Measurements from ENCODE around the gene ZDHHC9. TPM values are rescaled to one million over a fixed set of nuclear protein-coding genes. Genes with fewer than 3 reads are reported as not detected.

ZDHHC9 gene
- total RNA-seq, 1 donor from 2014 or later, result 37.8 TPM

- H3K27ac Mint-ChIP-seq (ENCODE audit: unreplicated experiment), result no peak overlapping the region
- H3K36me3 Mint-ChIP-seq (ENCODE audit: low read depth, unreplicated experiment), result no peaks in the 10 kb centered on the region
- no peaks in the 10 kb centered on the region for H3K9me3 Mint-ChIP-seq (ENCODE audit: unreplicated experiment)
- TF ChIP-seq CTCF (IDR thresholded peaks at IDR 0.05; ENCODE audit: unreplicated experiment), result no peak
- H3K4me1 Mint-ChIP-seq (ENCODE audit: unreplicated experiment), result no peaks in the 10 kb centered on the region
- H3K4me3 Mint-ChIP-seq (ENCODE audit: unreplicated experiment), result no peak overlapping the region
- H3K27me3 Mint-ChIP-seq (ENCODE audit: unreplicated experiment), result peaks cover 3% of the 10 kb centered on the region
- DNase-seq (ENCODE audit: low spot score), result no peak
These were observed 80.0 kb downstream of the ZDHHC9 start for GRCh38 chrX:129763666-129764065.

- H3K4me1 Mint-ChIP-seq (ENCODE audit: unreplicated experiment), result peaks cover 3% of the 10 kb centered on the region
These were observed 81.2 kb downstream of the ZDHHC9 start for GRCh38 chrX:129762448-129762847.

GRCh38 chrX:129761596-129761995, 82.1 kb downstream of the ZDHHC9 start:
- Mint-ChIP-seq H3K27me3 (ENCODE audit: unreplicated experiment) (peaks cover 3% of the 10 kb centered on the region), H3K9me3 (ENCODE audit: unreplicated experiment) (no peaks in the 10 kb centered on the region), H3K36me3 (ENCODE audit: low read depth, unreplicated experiment) (no peaks in the 10 kb centered on the region), H3K4me1 (ENCODE audit: unreplicated experiment) (peaks cover 3% of the 10 kb centered on the region), H3K4me3 (ENCODE audit: unreplicated experiment) (no peak overlapping the region), H3K27ac (ENCODE audit: unreplicated experiment) (no peak overlapping the region)
- TF ChIP-seq CTCF (IDR thresholded peaks at IDR 0.05; ENCODE audit: unreplicated experiment), result no peak
- no peak for DNase-seq (ENCODE audit: low spot score)

More at GRCh38 chrX:129762448-129762847, 81.2 kb downstream of the ZDHHC9 start:
- Mint-ChIP-seq H3K27ac (ENCODE audit: unreplicated experiment) (no peak overlapping the region), H3K9me3 (ENCODE audit: unreplicated experiment) (no peaks in the 10 kb centered on the region), H3K27me3 (ENCODE audit: unreplicated experiment) (peaks cover 3% of the 10 kb centered on the region), H3K36me3 (ENCODE audit: low read depth, unreplicated experiment) (no peaks in the 10 kb centered on the region), H3K4me3 (ENCODE audit: unreplicated experiment) (no peak overlapping the region)
- DNase-seq (ENCODE audit: low spot score), result no peak
- no peak for TF ChIP-seq CTCF (IDR thresholded peaks at IDR 0.05; ENCODE audit: unreplicated experiment)

GRCh38 chrX:129760981-129761380, 82.7 kb downstream of the ZDHHC9 start:
- no peak for TF ChIP-seq CTCF (IDR thresholded peaks at IDR 0.05; ENCODE audit: unreplicated experiment)
- no peak overlapping the region for H3K4me3 Mint-ChIP-seq (ENCODE audit: unreplicated experiment)
- peaks cover 3% of the 10 kb centered on the region for H3K4me1 Mint-ChIP-seq (ENCODE audit: unreplicated experiment)
- DNase-seq (ENCODE audit: low spot score), result no peak
- H3K27ac Mint-ChIP-seq (ENCODE audit: unreplicated experiment), result no peak overlapping the region
- peaks cover 3% of the 10 kb centered on the region for H3K27me3 Mint-ChIP-seq (ENCODE audit: unreplicated experiment)
- H3K9me3 Mint-ChIP-seq (ENCODE audit: unreplicated experiment), result no peaks in the 10 kb centered on the region
- H3K36me3 Mint-ChIP-seq (ENCODE audit: low read depth, unreplicated experiment), result no peaks in the 10 kb centered on the region

- Mint-ChIP-seq H3K27me3 (ENCODE audit: unreplicated experiment) (peaks cover 3% of the 10 kb centered on the region), H3K27ac (ENCODE audit: unreplicated experiment) (no peak overlapping the region), H3K36me3 (ENCODE audit: low read depth, unreplicated experiment) (no peaks in the 10 kb centered on the region), H3K4me1 (ENCODE audit: unreplicated experiment) (peaks cover 3% of the 10 kb centered on the region), H3K9me3 (ENCODE audit: unreplicated experiment) (no peaks in the 10 kb centered on the region), H3K4me3 (ENCODE audit: unreplicated experiment) (no peak overlapping the region)
- TF ChIP-seq CTCF (IDR thresholded peaks at IDR 0.05; ENCODE audit: unreplicated experiment), result no peak
- DNase-seq (ENCODE audit: low spot score), result no peak
These were observed 83.5 kb downstream of the ZDHHC9 start for GRCh38 chrX:129760155-129760554.

Measured in endothelial cell (in vitro differentiated cells).